ENCODE data around the gene SEMA6B.

The SEMA6B gene

GRCh38 chr19:4493929-4494690 is 65.4 kb downstream of the SEMA6B start:
- WGBS (ENCODE audit: extremely low coverage, insufficient coverage, low lambda C conversion rate), result no CpG with 5 or more reads among the region's 61 CpGs

DNA sequence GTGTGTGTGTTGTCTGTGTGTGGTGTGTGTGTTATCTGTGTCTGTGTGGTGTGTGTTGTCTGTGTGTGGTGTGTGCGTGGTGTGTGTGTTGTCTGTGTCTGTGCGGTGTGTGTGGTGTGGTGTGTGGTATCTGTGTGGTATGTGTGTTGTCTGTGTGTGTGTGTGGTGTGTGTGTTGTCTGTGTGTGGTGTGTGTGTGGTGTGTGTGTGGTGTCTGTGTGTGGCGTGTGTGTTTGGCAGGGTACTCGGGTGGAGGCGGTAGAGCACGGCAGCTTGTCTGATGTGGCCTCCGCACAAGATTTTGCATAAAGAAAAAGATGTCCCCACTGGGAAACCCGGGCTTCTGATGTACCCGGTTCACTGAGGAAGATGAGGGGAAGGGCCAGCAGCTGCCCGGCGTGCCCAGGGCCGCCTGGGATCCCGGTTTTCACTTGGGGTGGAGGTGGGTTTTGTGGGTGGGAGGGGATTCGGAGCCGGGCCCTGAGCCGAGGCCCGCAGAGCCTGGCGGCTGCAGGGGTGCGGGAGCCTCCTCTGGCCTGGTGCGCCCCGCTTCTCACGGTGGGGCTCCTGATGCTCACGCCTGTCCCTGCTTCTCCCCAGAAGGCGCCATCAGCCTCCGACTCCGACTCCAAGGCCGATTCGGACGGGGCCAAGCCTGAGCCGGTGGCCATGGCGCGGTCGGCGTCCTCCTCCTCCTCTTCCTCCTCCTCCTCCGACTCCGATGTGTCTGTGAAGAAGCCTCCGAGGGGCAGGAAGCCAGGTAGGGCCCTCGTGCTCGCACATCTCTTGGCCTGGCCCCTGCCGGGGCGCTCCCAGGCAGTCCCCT is 66.2 kb downstream of the SEMA6B start:
- Histone ChIP-seq H4K8ac (ENCODE audit: low read depth, low read length) (no peak overlapping the region), H3K4me1 (ENCODE audit: control insufficient read depth, low read depth, low read length) (no peaks in the 10 kb centered on the region), H3K23ac (ENCODE audit: low read length) (no peak overlapping the region), H3K4me3 (ENCODE audit: low read length) (no peak overlapping the region), H3K36me3 (ENCODE audit: control insufficient read depth, insufficient read depth, low read length) (peaks cover 14% of the 10 kb centered on the region), H3K79me1 (ENCODE audit: low read length) (peaks cover 2% of the 10 kb centered on the region), H3K18ac (ENCODE audit: low read length) (no peak overlapping the region), H2AK5ac (ENCODE audit: low read length) (no peak overlapping the region), H2BK5ac (ENCODE audit: low read length) (no peak overlapping the region), H3K27ac (ENCODE audit: low read depth, low read length) (no peak overlapping the region), H3K56ac (ENCODE audit: low read length) (no peak overlapping the region), H2BK15ac (replicated peaks; ENCODE audit: low read depth) (no peak overlapping the region), H3K4me2 (ENCODE audit: low read length) (no peak overlapping the region), H3K79me2 (ENCODE audit: control insufficient read depth, insufficient read depth, low read length) (no peaks in the 10 kb centered on the region), H2BK120ac (ENCODE audit: low read depth, low read length) (no peak overlapping the region), H3K27me3 (ENCODE audit: insufficient read depth, low read length, poor library complexity) (no peaks in the 10 kb centered on the region), H3K4ac (ENCODE audit: low read depth, low read length) (no peak overlapping the region), H4K5ac (ENCODE audit: low read length) (no peak overlapping the region), H3K9ac (ENCODE audit: low read length) (no peak overlapping the region)
- no peak for DNase-seq
- WGBS (ENCODE audit: extremely low coverage, insufficient coverage, low lambda C conversion rate), result no CpG with 5 or more reads among the region's 41 CpGs

More at GRCh38 chr19:4493929-4494690, 65.4 kb downstream of the SEMA6B start:
- Histone ChIP-seq H3K4ac (ENCODE audit: low read depth, low read length) (no peak overlapping the region), H3K4me3 (ENCODE audit: low read length) (no peak overlapping the region), H3K27ac (ENCODE audit: low read depth, low read length) (no peak overlapping the region), H3K4me1 (ENCODE audit: control insufficient read depth, low read depth, low read length) (no peaks in the 10 kb centered on the region), H3K9ac (ENCODE audit: low read length) (no peak overlapping the region), H3K56ac (ENCODE audit: low read length) (no peak overlapping the region), H4K8ac (ENCODE audit: low read depth, low read length) (no peak overlapping the region), H4K5ac (ENCODE audit: low read length) (no peak overlapping the region), H3K36me3 (ENCODE audit: control insufficient read depth, insufficient read depth, low read length) (peaks cover 14% of the 10 kb centered on the region), H3K18ac (ENCODE audit: low read length) (no peak overlapping the region), H2BK120ac (ENCODE audit: low read depth, low read length) (no peak overlapping the region), H3K79me2 (ENCODE audit: control insufficient read depth, insufficient read depth, low read length) (no peaks in the 10 kb centered on the region), H3K27me3 (ENCODE audit: insufficient read depth, low read length, poor library complexity) (no peaks in the 10 kb centered on the region), H2BK5ac (ENCODE audit: low read length) (no peak overlapping the region), H3K4me2 (ENCODE audit: low read length) (no peak overlapping the region), H2AK5ac (ENCODE audit: low read length) (no peak overlapping the region), H2BK15ac (replicated peaks; ENCODE audit: low read depth) (no peak overlapping the region), H3K23ac (ENCODE audit: low read length) (no peak overlapping the region), H3K79me1 (ENCODE audit: low read length) (peaks cover 2% of the 10 kb centered on the region)
- no peak for DNase-seq

Data from mesendoderm (in vitro differentiated cells).